NCI-H128 (cell line): ENCODE results near the gene PIP5K1C.
"Not testable (repeated sequence)": the region's sequence is repeated elsewhere in the genome, so short reads cannot be mapped to it uniquely, and the experiment has no call there.

Experiments used
- DNase-seq: peaks from one replicate; lab custom pipeline; 2025; ENCODE audit not compliant: unreplicated experiment; lab: John Stamatoyannopoulos, UW

Gene PIP5K1C

GRCh38 chr19:3674784-3675543 lies 25.3 kb downstream of the PIP5K1C start:
- no peak for DNase-seq

- no peak for DNase-seq
Observed at GRCh38 chr19:3673506-3674439, 26.5 kb downstream of the PIP5K1C start.

GRCh38 chr19:3672993-3673392 lies 27.3 kb downstream of the PIP5K1C start:
- DNase-seq, result no peak

- DNase-seq, result no peak
Observed at GRCh38 chr19:3672575-3672948, 27.7 kb downstream of the PIP5K1C start.

GRCh38 chr19:3671680-3672574 lies 28.3 kb downstream of the PIP5K1C start:
- DNase-seq, result no peak

- DNase-seq, result no peak
Observed at GRCh38 chr19:3670796-3671679, 29.2 kb downstream of the PIP5K1C start.

- no peak for DNase-seq
Observed at GRCh38 chr19:3669947-3670795, 30.1 kb downstream of the PIP5K1C start.

GRCh38 chr19:3669082-3669946 lies 31.0 kb downstream of the PIP5K1C start:
- no peak for DNase-seq

- DNase-seq, result no peak
Observed at GRCh38 chr19:3668331-3669081, 31.8 kb downstream of the PIP5K1C start.

- DNase-seq, result no peak
Observed at GRCh38 chr19:3667766-3668165, 32.5 kb downstream of the PIP5K1C start.

- DNase-seq, result no peak
Observed at GRCh38 chr19:3667037-3667638, 33.1 kb downstream of the PIP5K1C start.

- not testable (repeated sequence) for DNase-seq
Observed at GRCh38 chr19:3666545-3666856, 33.8 kb downstream of the PIP5K1C start.

- DNase-seq, result no peak
Observed at GRCh38 chr19:3665681-3666544, 34.4 kb downstream of the PIP5K1C start.

- DNase-seq, result no peak
Observed at GRCh38 chr19:3664879-3665642, 35.2 kb downstream of the PIP5K1C start.

- no peak for DNase-seq
Observed at GRCh38 chr19:3663838-3664237, 36.4 kb downstream of the PIP5K1C start.
